Measurements from ENCODE around the gene PLA2G2F. TPM values are rescaled to one million over a fixed set of nuclear protein-coding genes. Genes with fewer than 3 reads are reported as not detected.

PLA2G2F gene
- total RNA-seq, 1 donor from 2014 or later = not detected

DNA sequence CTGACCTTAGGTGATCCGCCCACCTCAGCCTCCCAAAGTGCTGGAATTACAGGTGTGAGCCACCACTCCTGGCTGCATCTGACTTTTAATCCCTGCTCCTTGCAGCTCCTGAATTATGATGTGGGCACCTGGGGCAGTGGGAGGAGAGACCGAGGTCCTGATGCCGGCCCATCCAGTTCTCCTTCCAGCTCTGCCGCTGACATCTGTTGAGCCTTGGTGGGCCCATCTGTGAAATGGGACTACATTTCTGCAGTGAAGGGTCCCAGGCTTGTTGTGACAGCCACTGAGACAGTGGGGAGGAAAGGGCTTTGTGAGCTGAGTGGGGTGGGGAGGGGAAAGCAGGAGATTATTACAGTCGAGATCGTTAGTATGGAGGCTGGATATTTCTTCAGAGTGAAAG, 11.8 kb downstream of the PLA2G2F start:
- Mint-ChIP-seq H3K4me1 (ENCODE audit: unreplicated experiment) (peaks cover 6% of the 10 kb centered on the region), H3K27ac (no peak overlapping the region), H3K36me3 (no peaks in the 10 kb centered on the region), H3K4me3 (no peak overlapping the region), H3K27me3 (no peaks in the 10 kb centered on the region), H3K9me3 (peaks cover 3% of the 10 kb centered on the region)
- DNase-seq (ENCODE audit: extremely low spot score, unreplicated experiment) = no peak
- TF ChIP-seq CTCF (conservative IDR thresholded peaks at IDR 0.05) = no peak

DNA sequence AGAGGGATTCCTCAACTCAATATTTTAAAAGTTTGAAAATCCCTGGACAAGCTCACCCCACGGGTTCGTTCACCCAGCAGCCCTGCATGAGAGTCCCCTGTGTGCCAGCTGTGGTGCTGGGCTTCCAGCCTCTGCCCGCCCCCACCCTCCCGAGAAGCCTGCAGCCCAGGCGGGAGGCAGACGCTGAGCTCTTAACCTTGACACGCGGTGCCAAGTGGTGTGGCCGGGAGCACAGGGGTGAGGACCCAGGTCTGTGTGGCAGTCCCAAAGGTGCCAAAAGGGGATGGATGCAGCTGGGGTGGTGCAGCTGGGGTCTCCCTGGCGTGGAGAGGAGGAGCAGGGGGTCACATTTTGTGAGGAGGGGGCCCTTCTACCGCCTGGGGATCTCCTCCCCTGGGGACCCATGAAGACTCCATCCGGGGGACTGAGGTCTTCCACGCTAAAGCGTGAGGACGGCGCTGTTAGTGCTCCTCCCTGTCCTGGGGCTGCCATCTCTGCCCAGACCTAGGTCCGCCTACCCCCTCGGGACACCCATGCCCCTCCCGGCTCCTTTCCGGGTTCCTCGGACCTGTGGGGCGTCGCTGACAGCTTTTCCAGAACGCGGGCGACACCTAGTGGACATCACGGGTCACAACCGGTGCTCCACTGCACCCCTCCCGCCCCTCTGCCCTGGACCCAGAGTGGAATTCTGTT, 12.9 kb downstream of the PLA2G2F start:
- H3K27ac Mint-ChIP-seq = peak overlapping the region; percentile 58
- H3K4me3 Mint-ChIP-seq = peak overlapping the region; percentile 65
- H3K9me3 Mint-ChIP-seq = peaks cover 4% of the 10 kb centered on the region
- TF ChIP-seq CTCF (conservative IDR thresholded peaks at IDR 0.05) = peak; percentile 98
- DNase-seq (ENCODE audit: extremely low spot score, unreplicated experiment) = peak; percentile 87
- H3K27me3 Mint-ChIP-seq = no peaks in the 10 kb centered on the region
- H3K36me3 Mint-ChIP-seq = no peaks in the 10 kb centered on the region
- H3K4me1 Mint-ChIP-seq (ENCODE audit: unreplicated experiment) = peaks cover 6% of the 10 kb centered on the region

- H3K27ac Mint-ChIP-seq = peak overlapping the region; percentile 58
- peak; percentile 48 for TF ChIP-seq CTCF (conservative IDR thresholded peaks at IDR 0.05)
These were observed 13.4 kb downstream of the PLA2G2F start for GRCh38 chr1:20152599-20152930.

GRCh38 chr1:20153000-20153418, 13.9 kb downstream of the PLA2G2F start:
- Mint-ChIP-seq H3K4me1 (ENCODE audit: unreplicated experiment) (peaks cover 6% of the 10 kb centered on the region), H3K9me3 (peaks cover 4% of the 10 kb centered on the region), H3K27me3 (no peaks in the 10 kb centered on the region), H3K4me3 (no peak overlapping the region), H3K36me3 (no peaks in the 10 kb centered on the region), H3K27ac (peak overlapping the region; percentile 58)
- no peak for DNase-seq (ENCODE audit: extremely low spot score, unreplicated experiment)
- no peak for TF ChIP-seq CTCF (conservative IDR thresholded peaks at IDR 0.05)

More at GRCh38 chr1:20152599-20152930, 13.4 kb downstream of the PLA2G2F start:
- Mint-ChIP-seq H3K4me1 (ENCODE audit: unreplicated experiment) (peaks cover 6% of the 10 kb centered on the region), H3K27me3 (no peaks in the 10 kb centered on the region), H3K4me3 (no peak overlapping the region), H3K36me3 (no peaks in the 10 kb centered on the region), H3K9me3 (peaks cover 4% of the 10 kb centered on the region)
- DNase-seq (ENCODE audit: extremely low spot score, unreplicated experiment) = no peak

GRCh38 chr1:20154301-20154831, 15.2 kb downstream of the PLA2G2F start:
- TF ChIP-seq CTCF (conservative IDR thresholded peaks at IDR 0.05) = no peak
- H3K9me3 Mint-ChIP-seq = peaks cover 4% of the 10 kb centered on the region
- peak overlapping the region; percentile 41 for H3K4me3 Mint-ChIP-seq
- H3K27ac Mint-ChIP-seq = peak overlapping the region; percentile 50
- DNase-seq (ENCODE audit: extremely low spot score, unreplicated experiment) = no peak
- H3K4me1 Mint-ChIP-seq (ENCODE audit: unreplicated experiment) = peaks cover 6% of the 10 kb centered on the region
- no peaks in the 10 kb centered on the region for H3K27me3 Mint-ChIP-seq
- H3K36me3 Mint-ChIP-seq = no peaks in the 10 kb centered on the region
